Activated CD4-positive, alpha-beta T cell treated with anti-CD3 and anti-CD28 coated beads for 4 hours (primary cell): ENCODE results near the gene ACTA2.
"Not testable (repeated sequence)": the region's sequence is repeated elsewhere in the genome, so short reads cannot be mapped to it uniquely, and the experiment has no call there.

Experiments used
- DNase-seq, 2 donors: peaks; one replicate each; pipeline ENCODE4 v3.0.0-alpha.2; 2020

The ACTA2 gene

GRCh38 chr10:88949051-88949450 is 3.5 kb downstream of the ACTA2 start:
- DNase-seq: no peak

DNA sequence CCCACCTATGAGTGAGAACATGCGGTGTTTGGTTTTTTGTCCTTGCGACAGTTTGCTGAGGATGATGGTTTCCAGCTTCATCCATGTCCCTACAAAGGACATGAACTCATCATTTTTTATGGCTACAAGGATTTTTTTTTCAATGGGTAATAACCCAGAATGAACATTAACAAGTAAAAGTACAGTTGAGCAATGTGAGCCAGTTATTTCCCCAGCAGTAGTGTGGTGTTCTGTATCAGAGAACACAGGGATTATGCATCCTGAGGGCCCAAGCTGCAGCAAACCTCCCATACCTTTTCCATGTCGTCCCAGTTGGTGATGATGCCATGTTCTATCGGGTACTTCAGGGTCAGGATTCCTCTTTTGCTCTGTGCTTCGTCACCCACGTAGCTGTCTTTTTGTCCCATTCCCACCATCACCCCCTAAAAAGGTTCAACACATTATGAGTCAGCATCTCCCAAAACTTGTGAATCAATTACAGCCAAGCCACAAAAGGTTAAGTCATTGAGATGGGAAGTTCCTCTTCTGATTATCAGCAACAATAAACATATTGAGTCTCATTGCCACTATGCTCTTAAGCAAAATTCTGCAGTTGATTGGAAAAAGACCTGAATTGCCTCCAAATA is 5.5 kb downstream of the ACTA2 start:
- DNase-seq: no peak

DNA sequence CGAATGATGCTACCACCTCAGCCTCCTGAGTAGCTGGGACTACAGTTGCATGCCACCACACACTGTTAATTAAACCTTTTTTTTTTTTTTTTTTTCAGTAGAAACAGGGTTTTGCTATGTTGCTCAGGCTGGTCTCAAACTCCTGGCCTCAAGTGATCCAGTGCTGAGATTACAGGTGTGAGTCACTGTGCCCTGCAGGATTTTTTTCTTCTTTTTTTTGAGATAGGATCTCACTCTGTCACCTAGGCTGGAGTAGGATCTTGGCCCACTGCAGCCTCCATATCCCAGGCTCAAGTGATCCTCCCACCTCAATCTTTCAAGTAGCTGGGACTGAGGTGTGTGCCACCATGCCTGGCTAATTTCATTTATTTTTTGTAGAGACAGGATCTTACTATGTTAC is 6.4 kb downstream of the ACTA2 start:
- no peak for DNase-seq

- DNase-seq: no peak
These were observed 7.8 kb downstream of the ACTA2 start for GRCh38 chr10:88944813-88945212.

GRCh38 chr10:88943778-88944177 is 8.8 kb downstream of the ACTA2 start:
- no peak for DNase-seq

GRCh38 chr10:88941026-88941425 is 11.5 kb downstream of the ACTA2 start:
- DNase-seq: no peak

DNA sequence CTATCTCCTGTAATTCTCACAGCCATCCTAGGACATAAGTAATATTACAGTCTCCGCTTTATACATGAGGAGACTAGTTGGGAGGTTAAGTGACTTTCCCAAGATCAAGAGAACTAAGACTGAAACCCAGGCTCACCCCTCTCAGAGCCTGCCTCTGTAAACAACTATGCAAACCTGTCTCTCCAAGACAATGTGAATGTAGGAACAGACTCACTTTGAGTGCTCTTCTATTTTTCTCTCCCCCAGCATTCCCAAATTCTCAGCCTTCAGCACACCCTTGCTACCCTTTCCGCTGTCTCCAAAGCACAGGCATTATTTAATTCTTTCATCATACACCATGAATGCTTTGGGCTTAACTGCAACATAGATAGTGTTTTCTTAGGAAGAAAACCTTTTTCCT is 13.6 kb downstream of the ACTA2 start:
- DNase-seq: no peak

GRCh38 chr10:88938039-88938438 is 14.5 kb downstream of the ACTA2 start:
- DNase-seq: no peak

DNA sequence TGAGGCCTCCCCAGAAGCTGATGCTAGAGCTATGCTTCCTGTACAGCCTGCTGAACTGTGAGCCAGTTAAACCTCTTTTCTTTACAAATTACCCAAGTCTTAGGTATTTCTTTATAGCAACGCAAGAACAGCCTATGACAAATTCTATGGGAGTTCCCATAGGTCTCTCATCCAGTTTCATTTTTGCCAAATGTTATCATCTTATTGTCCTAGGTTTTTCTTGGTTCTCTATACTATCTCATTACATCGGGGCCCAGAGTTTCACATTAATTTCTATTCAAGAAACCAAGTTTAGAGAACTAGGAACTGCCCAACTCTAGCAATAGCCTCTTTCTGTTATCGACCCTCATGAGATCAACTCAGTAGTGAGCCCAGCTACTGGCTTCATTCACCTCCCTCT is 15.9 kb downstream of the ACTA2 start:
- no peak for DNase-seq

- peak; percentile 70 to 75 for DNase-seq
These were observed 17.5 kb downstream of the ACTA2 start for GRCh38 chr10:88934900-88935672.

- DNase-seq: no peak
These were observed 19.0 kb downstream of the ACTA2 start for GRCh38 chr10:88933564-88933963.

DNA sequence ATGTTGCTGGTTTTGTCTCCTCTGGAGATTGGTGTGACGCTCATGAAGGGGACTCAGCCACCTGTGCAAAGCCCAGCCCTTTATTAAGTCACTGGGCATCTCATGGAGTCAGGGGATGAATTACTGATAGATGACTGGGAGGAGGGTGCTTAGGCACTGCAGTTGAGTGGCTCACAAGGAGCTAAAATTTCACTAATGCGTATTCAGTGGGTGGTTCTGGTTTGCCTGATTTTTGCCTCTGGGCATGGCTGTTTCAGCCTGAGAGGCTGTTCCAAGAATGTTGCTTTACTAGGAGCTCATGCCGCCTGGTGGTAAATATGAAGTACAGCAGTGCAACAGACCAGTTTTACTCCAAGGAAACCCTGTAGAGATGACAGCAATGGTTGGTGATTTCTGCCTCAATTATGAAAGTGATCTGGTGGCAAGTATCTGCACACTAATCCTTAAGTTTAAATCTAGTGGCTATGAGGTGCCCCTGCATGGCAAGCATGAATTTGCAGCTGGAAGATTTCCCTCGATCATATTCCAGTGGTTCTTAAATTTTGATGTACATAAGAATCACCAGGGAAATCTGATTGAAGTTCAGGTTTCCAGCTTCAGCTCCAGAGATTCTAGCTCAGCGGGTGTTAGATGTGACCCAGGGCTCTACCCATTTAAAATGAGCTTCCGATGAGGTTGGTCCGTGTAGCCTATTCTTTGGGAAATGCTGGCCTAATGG is 19.9 kb downstream of the ACTA2 start:
- peak; percentile 34 to 39 for DNase-seq

DNA sequence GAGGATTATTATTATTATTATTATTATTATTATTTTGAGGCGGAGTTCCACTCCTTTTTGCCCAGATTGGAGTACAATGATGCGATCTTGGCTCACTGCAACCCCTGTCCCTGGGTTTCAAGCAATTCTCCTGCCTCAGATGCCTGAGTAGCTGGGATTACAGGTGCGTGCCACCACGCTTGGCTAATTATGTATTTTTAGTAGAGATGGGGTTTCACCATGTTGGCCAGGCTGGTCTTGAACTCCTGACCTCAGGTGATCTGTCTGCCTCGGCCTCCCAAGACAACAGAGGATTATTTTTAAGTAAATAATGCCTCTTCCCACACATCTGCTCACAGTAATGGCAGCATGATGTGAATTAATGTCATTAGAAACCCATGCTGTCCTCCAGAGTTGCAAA is 20.5 kb downstream of the ACTA2 start:
- DNase-seq: not testable (repeated sequence)

- no peak for DNase-seq
These were observed 21.0 kb downstream of the ACTA2 start for GRCh38 chr10:88931548-88931947.

- DNase-seq: no peak
These were observed 24.3 kb downstream of the ACTA2 start for GRCh38 chr10:88928254-88928653.

DNA sequence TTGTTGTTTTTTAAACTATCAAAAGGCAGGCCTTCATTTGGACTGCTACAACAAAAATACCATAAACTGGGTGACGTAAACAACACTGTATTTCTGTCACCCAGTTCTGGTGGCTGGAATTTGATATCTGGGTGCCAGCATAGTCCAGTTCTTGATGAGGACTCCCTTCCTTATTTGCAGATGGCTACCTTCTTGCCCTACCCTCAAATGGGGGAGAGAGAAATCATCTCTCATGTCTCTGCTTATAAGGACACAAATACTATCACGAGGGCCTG is 25.2 kb downstream of the ACTA2 start:
- DNase-seq: no peak

DNA sequence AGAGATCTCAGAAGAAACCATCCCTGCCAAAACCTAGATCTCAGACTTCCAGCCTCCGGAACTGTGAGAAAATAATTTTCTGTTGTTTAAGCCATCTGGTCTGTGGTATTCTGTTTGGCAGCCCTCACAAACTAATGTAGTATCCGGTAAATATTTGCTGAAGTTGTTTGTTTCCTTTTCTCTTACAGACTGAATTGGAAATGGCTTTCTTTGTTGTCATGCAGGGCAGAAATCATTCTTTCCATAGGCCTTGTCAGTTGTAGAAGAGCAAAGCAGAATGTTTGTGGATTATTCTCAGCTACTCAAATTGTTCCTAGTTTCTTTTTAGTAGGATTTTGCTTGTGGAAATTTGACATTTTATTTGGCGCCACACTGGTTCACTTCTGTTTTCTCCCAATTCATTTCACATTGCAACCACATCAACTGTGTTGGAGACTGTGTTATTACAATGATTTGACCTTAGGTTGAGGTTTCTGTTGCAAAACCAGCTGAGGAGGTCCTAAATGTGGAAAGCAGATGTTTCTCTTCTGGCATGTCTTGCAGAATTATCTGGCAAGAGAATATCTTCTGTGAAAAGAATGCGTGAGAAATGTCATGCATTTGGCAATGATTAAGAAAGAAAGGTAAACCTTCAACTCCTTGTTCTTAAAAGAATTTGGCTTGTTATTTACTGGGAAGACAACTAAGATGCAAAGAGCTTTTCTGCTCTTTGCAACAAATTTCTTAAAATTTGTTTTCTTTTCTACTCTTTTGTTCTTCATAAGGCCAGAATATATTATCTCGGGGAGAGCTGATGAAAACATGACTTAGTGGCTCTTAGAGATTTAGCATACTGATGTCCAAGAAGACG is 25.8 kb downstream of the ACTA2 start:
- no peak for DNase-seq

GRCh38 chr10:88923520-88923919 is 29.1 kb downstream of the ACTA2 start:
- DNase-seq: no peak

- no peak for DNase-seq
These were observed 30.5 kb downstream of the ACTA2 start for GRCh38 chr10:88922041-88922440.

DNA sequence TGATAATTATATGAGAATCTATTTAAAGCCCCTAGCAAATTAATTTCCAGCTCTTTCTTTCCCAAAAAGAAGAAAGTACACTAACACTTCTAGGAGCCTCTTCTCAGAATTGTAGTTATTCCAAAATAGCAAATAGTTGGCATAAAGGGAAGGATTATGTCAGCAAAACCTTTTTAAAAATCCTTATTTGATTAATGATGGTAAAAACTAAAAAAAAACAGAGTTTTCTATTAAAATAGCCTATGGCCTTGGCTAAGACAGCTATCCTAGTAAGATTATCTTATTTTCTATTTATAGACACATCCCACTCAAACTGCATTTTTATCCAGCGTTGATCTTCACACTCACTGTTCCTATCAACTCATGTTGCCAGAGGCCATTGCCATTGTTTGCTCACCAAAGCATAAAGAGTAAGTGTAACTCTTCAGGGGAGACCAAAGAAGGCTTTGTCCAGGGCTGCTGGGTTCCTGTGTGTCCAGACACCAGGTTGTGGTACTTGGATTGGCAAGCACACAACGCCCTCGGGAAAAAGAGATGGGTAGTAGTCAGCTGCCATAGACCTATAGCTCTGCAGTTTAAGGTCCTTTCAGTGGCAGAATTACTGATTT is 31.5 kb downstream of the ACTA2 start:
- no peak for DNase-seq

DNA sequence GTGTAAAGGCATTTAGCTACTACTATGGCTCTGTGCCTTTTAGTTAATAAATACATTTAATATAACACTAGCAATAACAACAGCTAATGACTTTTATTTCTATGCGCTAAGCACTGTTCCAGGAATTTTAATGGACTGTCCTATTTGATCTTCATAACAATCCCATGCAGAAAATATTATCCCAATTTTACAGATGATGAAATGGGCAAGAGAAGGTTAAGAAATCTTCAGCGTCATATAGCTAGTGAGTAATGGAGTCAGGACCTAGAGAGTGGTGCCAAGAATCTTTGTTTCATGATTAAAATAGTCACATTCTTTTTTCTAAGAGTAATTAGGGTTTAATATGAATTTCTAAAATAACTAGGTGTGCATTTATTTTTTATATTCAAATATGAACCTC is 32.4 kb downstream of the ACTA2 start:
- no peak for DNase-seq

- DNase-seq: no peak
These were observed 33.5 kb downstream of the ACTA2 start for GRCh38 chr10:88919041-88919440.
